ENCODE measurements around the gene PDIA5.

Gene PDIA5

DNA sequence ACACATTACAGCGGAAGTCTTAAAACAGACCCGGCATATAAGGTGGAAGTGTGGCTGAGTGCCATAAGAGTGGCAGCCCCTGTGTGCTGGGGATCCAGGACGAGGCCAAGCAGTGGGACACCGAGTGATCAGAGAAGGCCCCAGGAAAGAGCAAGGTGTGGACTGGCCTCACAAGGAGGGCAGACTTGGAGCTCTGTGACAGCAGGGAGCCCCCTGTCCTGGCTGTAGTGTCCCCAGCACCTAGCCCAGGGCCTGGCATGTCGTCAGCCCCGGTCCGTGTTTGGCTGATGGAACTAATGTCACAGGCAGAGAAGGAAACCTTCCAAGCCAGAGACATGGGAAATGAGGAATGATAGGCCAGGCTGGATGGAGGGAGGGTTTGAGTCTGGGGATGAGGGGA, 4.8 kb downstream of the PDIA5 start:
- H3K36me3 ChIP-seq (ENCODE audit: insufficient read depth, low read length), result no peaks in the 10 kb centered on the region
- H3K4me3 ChIP-seq (ENCODE audit: low read length, poor library complexity, severe bottlenecking), result peak overlapping the region; percentile 54
- H3K9me3 ChIP-seq (ENCODE audit: insufficient read depth, low read depth, low read length), result no peaks in the 10 kb centered on the region
- H2AFZ ChIP-seq (ENCODE audit: low read length), result no peak overlapping the region
- H3K27me3 ChIP-seq (ENCODE audit: insufficient read depth, low read length, poor library complexity, severe bottlenecking), result no peaks in the 10 kb centered on the region
- H3F3A ChIP-seq (ENCODE audit: low read depth), result peaks cover 3% of the 10 kb centered on the region; the same call in 1 of the 2 replicates
- peak overlapping the region; percentile 15 for H3K9ac ChIP-seq (ENCODE audit: low read depth, low read length, poor library complexity, severe bottlenecking)
- no peaks in the 10 kb centered on the region for H3K9me2 ChIP-seq (replicated peaks; ENCODE audit: low read depth, low read length)
- H3K4me1 ChIP-seq (ENCODE audit: insufficient read depth, low read length, poor library complexity, severe bottlenecking), result peaks cover 75% of the 10 kb centered on the region
- H3K79me2 ChIP-seq (ENCODE audit: insufficient read depth, low read length), result peaks cover 96% of the 10 kb centered on the region
- peaks cover 49% of the 10 kb centered on the region for H4K20me1 ChIP-seq (ENCODE audit: insufficient read depth, low read length, poor library complexity, severe bottlenecking)
- TF ChIP-seq EZH2phosphoT487 (IDR thresholded peaks at IDR 0.05; ENCODE audit: borderline replicate concordance), result no peak
- TF ChIP-seq, protein P1, sequence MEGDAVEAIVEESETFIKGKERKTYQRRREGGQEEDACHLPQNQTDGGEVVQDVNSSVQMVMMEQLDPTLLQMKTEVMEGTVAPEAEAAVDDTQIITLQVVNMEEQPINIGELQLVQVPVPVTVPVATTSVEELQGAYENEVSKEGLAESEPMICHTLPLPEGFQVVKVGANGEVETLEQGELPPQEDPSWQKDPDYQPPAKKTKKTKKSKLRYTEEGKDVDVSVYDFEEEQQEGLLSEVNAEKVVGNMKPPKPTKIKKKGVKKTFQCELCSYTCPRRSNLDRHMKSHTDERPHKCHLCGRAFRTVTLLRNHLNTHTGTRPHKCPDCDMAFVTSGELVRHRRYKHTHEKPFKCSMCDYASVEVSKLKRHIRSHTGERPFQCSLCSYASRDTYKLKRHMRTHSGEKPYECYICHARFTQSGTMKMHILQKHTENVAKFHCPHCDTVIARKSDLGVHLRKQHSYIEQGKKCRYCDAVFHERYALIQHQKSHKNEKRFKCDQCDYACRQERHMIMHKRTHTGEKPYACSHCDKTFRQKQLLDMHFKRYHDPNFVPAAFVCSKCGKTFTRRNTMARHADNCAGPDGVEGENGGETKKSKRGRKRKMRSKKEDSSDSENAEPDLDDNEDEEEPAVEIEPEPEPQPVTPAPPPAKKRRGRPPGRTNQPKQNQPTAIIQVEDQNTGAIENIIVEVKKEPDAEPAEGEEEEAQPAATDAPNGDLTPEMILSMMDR (conservative IDR thresholded peaks at IDR 0.05; ENCODE audit: low read length), result no peak
- H3K4me2 ChIP-seq (ENCODE audit: low read depth, low read length, poor library complexity, severe bottlenecking), result peak overlapping the region; percentile 70

DNA sequence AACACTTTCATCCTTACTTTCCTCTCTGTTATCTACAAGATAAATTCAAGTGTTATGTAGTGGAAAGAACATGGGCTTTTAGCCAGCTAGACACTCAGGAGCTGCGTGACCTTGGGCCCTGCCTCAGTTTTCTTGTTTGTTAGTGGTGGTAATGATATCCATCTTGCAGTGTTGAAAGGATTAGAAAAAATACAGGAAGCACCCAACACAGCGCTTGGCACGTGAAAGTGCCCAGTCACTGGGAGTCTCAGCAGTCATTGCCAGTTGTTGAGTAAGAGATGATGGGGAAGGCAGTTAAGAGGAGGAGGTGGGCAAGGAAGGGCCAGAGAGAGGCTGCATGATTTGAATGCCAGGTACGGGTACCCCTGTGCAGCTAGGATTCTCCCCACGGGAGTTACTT, 5.3 kb downstream of the PDIA5 start:
- Histone ChIP-seq H4K20me1 (ENCODE audit: insufficient read depth, low read length, poor library complexity, severe bottlenecking) (peaks cover 49% of the 10 kb centered on the region), H3F3A (ENCODE audit: low read depth) (peaks cover 3% of the 10 kb centered on the region; the same call in 1 of the 2 replicates), H3K36me3 (ENCODE audit: insufficient read depth, low read length) (no peaks in the 10 kb centered on the region), H3K79me2 (ENCODE audit: insufficient read depth, low read length) (peaks cover 99% of the 10 kb centered on the region), H3K9me3 (ENCODE audit: insufficient read depth, low read depth, low read length) (no peaks in the 10 kb centered on the region), H3K4me3 (ENCODE audit: low read length, poor library complexity, severe bottlenecking) (peak overlapping the region; percentile 55), H3K4me1 (ENCODE audit: insufficient read depth, low read length, poor library complexity, severe bottlenecking) (peaks cover 75% of the 10 kb centered on the region), H3K9ac (ENCODE audit: low read depth, low read length, poor library complexity, severe bottlenecking) (peak overlapping the region; percentile 15), H2AFZ (ENCODE audit: low read length) (no peak overlapping the region), H3K9me2 (replicated peaks; ENCODE audit: low read depth, low read length) (no peaks in the 10 kb centered on the region), H3K27me3 (ENCODE audit: insufficient read depth, low read length, poor library complexity, severe bottlenecking) (no peaks in the 10 kb centered on the region), H3K4me2 (ENCODE audit: low read depth, low read length, poor library complexity, severe bottlenecking) (peak overlapping the region; percentile 70)
- TF ChIP-seq EZH2phosphoT487 (IDR thresholded peaks at IDR 0.05; ENCODE audit: borderline replicate concordance), result no peak
- TF ChIP-seq, protein P1 (conservative IDR thresholded peaks at IDR 0.05; ENCODE audit: low read length), result no peak

DNA sequence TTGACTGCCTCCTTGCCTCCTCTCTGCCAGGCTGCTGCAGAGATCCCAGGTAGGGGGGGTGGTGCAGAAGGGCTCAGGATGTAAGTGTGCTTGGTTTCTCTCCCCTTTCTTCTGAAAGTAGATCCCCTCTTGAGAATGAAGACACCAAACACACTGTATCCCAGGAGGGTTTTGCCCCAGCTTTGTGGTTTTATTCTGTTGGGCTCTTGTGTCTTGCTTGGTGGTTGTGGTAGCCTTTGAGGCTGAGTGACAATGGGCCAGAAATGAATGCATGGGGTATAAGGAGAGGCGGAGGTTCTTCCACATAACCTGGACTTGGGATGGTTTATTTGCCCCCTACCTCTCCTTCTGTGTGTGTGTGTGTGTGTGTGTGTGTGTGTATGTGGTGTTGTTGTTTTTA, 5.7 kb downstream of the PDIA5 start:
- Histone ChIP-seq H3K9me2 (replicated peaks; ENCODE audit: low read depth, low read length) (no peaks in the 10 kb centered on the region), H3K9me3 (ENCODE audit: insufficient read depth, low read depth, low read length) (no peaks in the 10 kb centered on the region), H3K4me1 (ENCODE audit: insufficient read depth, low read length, poor library complexity, severe bottlenecking) (peaks cover 77% of the 10 kb centered on the region), H2AFZ (ENCODE audit: low read length) (no peak overlapping the region), H3K36me3 (ENCODE audit: insufficient read depth, low read length) (no peaks in the 10 kb centered on the region), H3K4me3 (ENCODE audit: low read length, poor library complexity, severe bottlenecking) (peak overlapping the region; percentile 55), H3K4me2 (ENCODE audit: low read depth, low read length, poor library complexity, severe bottlenecking) (peak overlapping the region; percentile 70), H3F3A (ENCODE audit: low read depth) (peaks cover 3% of the 10 kb centered on the region; the same call in 1 of the 2 replicates), H4K20me1 (ENCODE audit: insufficient read depth, low read length, poor library complexity, severe bottlenecking) (peaks cover 49% of the 10 kb centered on the region), H3K9ac (ENCODE audit: low read depth, low read length, poor library complexity, severe bottlenecking) (peak overlapping the region; percentile 15), H3K27me3 (ENCODE audit: insufficient read depth, low read length, poor library complexity, severe bottlenecking) (no peaks in the 10 kb centered on the region), H3K79me2 (ENCODE audit: insufficient read depth, low read length) (peaks cover 99% of the 10 kb centered on the region)
- TF ChIP-seq, protein P1 (conservative IDR thresholded peaks at IDR 0.05; ENCODE audit: low read length), result no peak
- TF ChIP-seq EZH2phosphoT487 (IDR thresholded peaks at IDR 0.05; ENCODE audit: borderline replicate concordance), result no peak

Data from Loucy (cell line).